MM.1S (cell line): ENCODE data around the gene YPEL1.
"Not testable (repeated sequence)": the region's sequence is repeated elsewhere in the genome, so short reads cannot be mapped to it uniquely, and the experiment has no call there.

Source experiments
- DNase-seq: peaks from one replicate; pipeline ENCODE4 v3.0.0-alpha.2; 2015
- H2AFZ ChIP-seq: fragments of 300-600 bp; sonication (generic); 2 replicates; pipeline ENCODE4 v1.6.0; 2016; ENCODE audit warnings: antibody characterized with exemption, low read length
- H3F3A ChIP-seq: fragments of 300-600 bp; sonication (generic); 2 replicates; pipeline ENCODE4 v1.6.1; 2016; ENCODE audit warnings: mild to moderate bottlenecking, antibody characterized with exemption, low read length, moderate library complexity, mixed read lengths; ENCODE audit not compliant: insufficient read depth
- H3K27ac ChIP-seq: fragments of 300-600 bp; sonication (generic); 2 replicates; pipeline ENCODE4 v1.5.1; 2016; ENCODE audit warnings: mild to moderate bottlenecking, low read length
- H3K27me3 ChIP-seq: fragments of 300-600 bp; sonication (generic); replicated peaks from 2 replicates; pipeline ENCODE4 v1.6.0; 2016; ENCODE audit warnings: low read length; ENCODE audit not compliant: insufficient read depth
- H3K36me3 ChIP-seq: fragments of 300-600 bp; sonication (generic); replicated peaks from 2 replicates; pipeline ENCODE4 v1.6.1; 2016; ENCODE audit warnings: mild to moderate bottlenecking, low read length, mixed read lengths; ENCODE audit not compliant: insufficient read depth
- H3K4me1 ChIP-seq: fragments of 300-600 bp; sonication (generic); 2 replicates; pipeline ENCODE4 v1.6.1; 2016; ENCODE audit warnings: low read length, mixed read lengths
- H3K4me2 ChIP-seq: fragments of 300-600 bp; sonication (generic); 2 replicates; pipeline ENCODE4 v1.6.0; 2016; ENCODE audit warnings: low read depth, low read length
- H3K4me3 ChIP-seq: fragments of 300-600 bp; sonication (generic); 2 replicates; pipeline ENCODE4 v1.5.1; 2016; ENCODE audit warnings: low read length, mixed read lengths
- H3K79me2 ChIP-seq: fragments of 300-600 bp; sonication (generic); 2 replicates; pipeline ENCODE4 v1.6.1; 2016; ENCODE audit warnings: mixed run types, low read length, mixed read lengths
- H3K9ac ChIP-seq: fragments of 300-600 bp; sonication (generic); 2 replicates; pipeline ENCODE4 v1.6.1; 2016; ENCODE audit warnings: low read length, mixed read lengths
- H3K9me2 ChIP-seq: fragments of 300-600 bp; sonication (generic); replicated peaks from 2 replicates; pipeline ENCODE4 v1.6.1; 2016; ENCODE audit warnings: mild to moderate bottlenecking, low read length, mixed read lengths; ENCODE audit not compliant: insufficient read depth
- H3K9me3 ChIP-seq: fragments of 300-600 bp; sonication (generic); replicated peaks from 2 replicates; pipeline ENCODE4 v1.6.1; 2016; ENCODE audit warnings: mild to moderate bottlenecking, low read length, mixed read lengths; ENCODE audit not compliant: insufficient read depth
- H4K20me1 ChIP-seq: fragments of 300-600 bp; sonication (generic); 2 replicates; pipeline ENCODE4 v1.6.1; 2016; ENCODE audit warnings: mild to moderate bottlenecking, low read length, moderate library complexity, mixed read lengths; ENCODE audit not compliant: insufficient read depth
- EZH2 ChIP-seq: fragments of 300-600 bp; sonication (generic); optimal IDR thresholded peaks from 2 replicates; pipeline ENCODE3; 2017; ENCODE audit warnings: low read depth, mild to moderate bottlenecking, antibody characterized with exemption, low read length, mixed read lengths
- EZH2phosphoT487 ChIP-seq: fragments of 300-600 bp; sonication (generic); IDR thresholded peaks from 2 replicates; pipeline ENCODE4 v1.6.1; 2018; ENCODE audit warnings: antibody characterized with exemption, low read length
- TF ChIP-seq, protein P1 (sequence below): fragments of 300-600 bp; sonication (generic); IDR thresholded peaks from 2 replicates; pipeline ENCODE4 v1.5.1; 2016; ENCODE audit warnings: antibody characterized with exemption, low read length, mixed read lengths

The YPEL1 gene

DNA sequence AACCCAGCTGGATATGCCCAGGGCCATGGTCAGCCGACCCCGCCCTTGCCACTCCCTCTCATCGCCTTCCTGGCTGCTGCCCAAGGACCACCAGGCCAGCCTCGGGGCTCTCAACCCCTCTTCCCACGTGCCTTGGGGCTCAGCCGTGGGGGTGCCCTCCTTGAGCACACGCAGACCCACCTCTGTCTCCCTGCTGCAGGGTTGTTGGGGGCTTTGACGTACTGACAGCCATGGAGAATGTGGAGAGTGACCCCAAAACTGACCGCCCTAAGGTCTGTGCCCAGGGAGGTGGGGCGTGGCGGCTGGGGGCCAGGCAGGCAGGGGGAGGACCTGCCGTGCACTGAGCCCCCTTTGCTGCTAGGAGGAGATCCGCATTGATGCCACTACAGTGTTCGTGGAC lies 41.2 kb downstream of the YPEL1 start:
- Histone ChIP-seq H4K20me1 (peaks cover 6% of the 10 kb centered on the region; the same call in 1 of the 2 replicates), H3K9ac (no peak overlapping the region), H3K4me1 (peaks cover 4% of the 10 kb centered on the region), H3F3A (peaks cover 10% of the 10 kb centered on the region), H3K9me3 (no peaks in the 10 kb centered on the region), H3K27me3 (no peaks in the 10 kb centered on the region), H3K36me3 (no peaks in the 10 kb centered on the region), H3K4me3 (no peak overlapping the region), H3K4me2 (no peak overlapping the region), H2AFZ (no peak overlapping the region), H3K27ac (no peak overlapping the region), H3K9me2 (no peaks in the 10 kb centered on the region), H3K79me2 (no peaks in the 10 kb centered on the region)
- TF ChIP-seq, protein P1, sequence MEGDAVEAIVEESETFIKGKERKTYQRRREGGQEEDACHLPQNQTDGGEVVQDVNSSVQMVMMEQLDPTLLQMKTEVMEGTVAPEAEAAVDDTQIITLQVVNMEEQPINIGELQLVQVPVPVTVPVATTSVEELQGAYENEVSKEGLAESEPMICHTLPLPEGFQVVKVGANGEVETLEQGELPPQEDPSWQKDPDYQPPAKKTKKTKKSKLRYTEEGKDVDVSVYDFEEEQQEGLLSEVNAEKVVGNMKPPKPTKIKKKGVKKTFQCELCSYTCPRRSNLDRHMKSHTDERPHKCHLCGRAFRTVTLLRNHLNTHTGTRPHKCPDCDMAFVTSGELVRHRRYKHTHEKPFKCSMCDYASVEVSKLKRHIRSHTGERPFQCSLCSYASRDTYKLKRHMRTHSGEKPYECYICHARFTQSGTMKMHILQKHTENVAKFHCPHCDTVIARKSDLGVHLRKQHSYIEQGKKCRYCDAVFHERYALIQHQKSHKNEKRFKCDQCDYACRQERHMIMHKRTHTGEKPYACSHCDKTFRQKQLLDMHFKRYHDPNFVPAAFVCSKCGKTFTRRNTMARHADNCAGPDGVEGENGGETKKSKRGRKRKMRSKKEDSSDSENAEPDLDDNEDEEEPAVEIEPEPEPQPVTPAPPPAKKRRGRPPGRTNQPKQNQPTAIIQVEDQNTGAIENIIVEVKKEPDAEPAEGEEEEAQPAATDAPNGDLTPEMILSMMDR: no peak
- TF ChIP-seq EZH2phosphoT487 (no peak), EZH2 (no peak)
- DNase-seq: no peak

DNA sequence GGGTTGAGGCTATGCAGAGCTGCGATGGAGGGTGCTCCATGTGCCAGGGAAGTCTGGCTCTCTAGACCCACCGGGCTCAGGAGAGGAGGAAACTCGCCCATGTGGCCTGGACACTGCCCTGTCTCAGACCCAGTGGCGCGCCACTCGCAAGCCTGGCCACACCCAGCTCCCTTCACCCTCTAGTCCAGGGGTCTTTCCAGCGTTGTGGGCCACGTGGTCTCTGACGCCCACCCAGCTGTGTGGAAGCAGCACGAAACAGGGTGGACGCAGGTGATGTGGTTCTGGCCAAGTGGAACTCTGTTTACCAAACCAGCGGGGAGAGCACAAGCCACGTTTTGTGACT lies 41.6 kb downstream of the YPEL1 start:
- Histone ChIP-seq H3K9me3 (no peaks in the 10 kb centered on the region), H4K20me1 (peaks cover 6% of the 10 kb centered on the region; the same call in 1 of the 2 replicates), H3K9ac (no peak overlapping the region), H3K27ac (no peak overlapping the region), H3K36me3 (no peaks in the 10 kb centered on the region), H3K4me3 (no peak overlapping the region), H3K4me2 (no peak overlapping the region), H3K4me1 (peaks cover 4% of the 10 kb centered on the region), H2AFZ (no peak overlapping the region), H3K79me2 (no peaks in the 10 kb centered on the region), H3K9me2 (no peaks in the 10 kb centered on the region), H3K27me3 (no peaks in the 10 kb centered on the region), H3F3A (peaks cover 10% of the 10 kb centered on the region)
- no peak for DNase-seq
- TF ChIP-seq, protein P1: no peak
- no peak for TF ChIP-seq EZH2
- TF ChIP-seq EZH2phosphoT487: no peak

DNA sequence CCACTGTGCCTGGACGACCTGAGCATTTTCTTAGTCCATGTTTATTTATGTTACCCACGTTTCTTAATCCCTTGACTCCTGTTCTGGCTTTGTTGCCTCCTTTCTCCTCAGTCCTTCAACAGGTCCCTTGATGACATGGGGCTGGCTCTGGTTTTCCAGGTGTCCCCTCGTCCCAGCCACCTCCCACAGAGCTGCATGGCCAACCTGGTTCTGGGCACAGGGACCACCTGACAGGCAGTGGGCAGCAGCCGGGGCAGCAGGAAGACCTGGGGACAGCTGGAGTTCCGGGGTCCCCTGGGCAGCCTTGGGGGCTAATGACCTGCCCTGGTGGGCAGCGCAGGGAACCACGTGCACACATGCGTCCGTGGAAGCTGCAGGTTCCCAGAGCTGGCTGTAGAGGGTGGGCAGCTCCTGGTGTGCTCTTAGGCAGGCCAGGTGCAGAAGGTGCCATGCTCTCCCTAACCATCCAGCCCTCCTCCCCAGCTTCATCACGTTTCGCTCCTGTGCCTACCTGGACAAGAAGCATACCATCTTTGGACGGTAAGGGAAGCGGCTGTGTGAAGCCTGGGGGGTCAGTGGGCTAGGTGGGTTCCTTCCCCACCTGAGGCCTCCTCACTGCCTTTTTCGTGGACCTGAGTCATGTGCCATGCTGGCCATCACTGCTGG lies 42.1 kb downstream of the YPEL1 start:
- Histone ChIP-seq H2AFZ (no peak overlapping the region), H3K4me3 (no peak overlapping the region), H3K4me1 (peaks cover 4% of the 10 kb centered on the region), H3K79me2 (no peaks in the 10 kb centered on the region), H3K9me2 (no peaks in the 10 kb centered on the region), H3K27ac (no peak overlapping the region), H3K9me3 (no peaks in the 10 kb centered on the region), H3K4me2 (no peak overlapping the region), H3K27me3 (no peaks in the 10 kb centered on the region), H3K9ac (no peak overlapping the region), H4K20me1 (peaks cover 6% of the 10 kb centered on the region; the same call in 1 of the 2 replicates), H3K36me3 (no peaks in the 10 kb centered on the region), H3F3A (peaks cover 10% of the 10 kb centered on the region)
- no peak for DNase-seq
- TF ChIP-seq EZH2phosphoT487 (no peak), EZH2 (no peak)
- TF ChIP-seq, protein P1: no peak

DNA sequence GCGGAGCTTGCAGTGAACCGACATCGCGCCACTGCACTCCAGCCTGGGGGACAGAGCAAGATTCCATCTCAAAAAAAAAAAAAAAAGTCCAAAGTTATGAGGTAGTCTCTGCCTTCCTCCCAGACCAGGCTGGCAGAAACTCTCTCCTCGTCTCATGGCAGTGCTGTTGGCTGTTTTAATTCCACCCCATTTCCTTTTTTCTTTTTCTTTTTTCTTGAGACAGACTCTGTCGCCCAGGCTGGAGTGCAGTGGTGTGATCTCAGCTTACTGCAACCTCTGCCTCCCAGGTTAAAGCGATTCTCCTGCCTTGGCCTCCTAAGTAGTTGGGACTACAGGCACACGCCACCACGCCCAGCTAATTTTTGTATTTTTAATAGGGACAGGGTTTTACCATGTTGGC lies 42.7 kb downstream of the YPEL1 start:
- H3K27me3 ChIP-seq, H3K4me1 ChIP-seq, H3K27ac ChIP-seq, H4K20me1 ChIP-seq, H3K79me2 ChIP-seq, H3K4me3 ChIP-seq, H2AFZ ChIP-seq, H3K9ac ChIP-seq, H3K4me2 ChIP-seq, DNase-seq, H3K9me3 ChIP-seq, H3K36me3 ChIP-seq, H3K9me2 ChIP-seq: not testable (repeated sequence)
- H3F3A ChIP-seq: peaks cover 10% of the 10 kb centered on the region
